HFFc6 (cell line): Measurements from ENCODE around the gene CDH1. TPM values are rescaled to one million over a fixed set of nuclear protein-coding genes. Genes with fewer than 3 reads are reported as not detected.

ENCODE experiments used
- DNase-seq: peaks from one replicate; pipeline ENCODE4 v3.0.0-alpha.2; 2018
- H3K27ac Mint-ChIP-seq: 2 replicates; pipeline ENCODE4 v1.8.0; 2020; ENCODE audit warnings: mild to moderate bottlenecking, mixed read lengths
- H3K27me3 Mint-ChIP-seq: 2 replicates; pipeline ENCODE4 v1.8.0; 2021; ENCODE audit warnings: mild to moderate bottlenecking, moderate library complexity, mixed read lengths; ENCODE audit not compliant: insufficient read depth
- H3K36me3 Mint-ChIP-seq: 2 replicates; pipeline ENCODE4 v1.8.0; 2021; ENCODE audit warnings: low read depth, mixed read lengths
- H3K4me1 Mint-ChIP-seq: 2 replicates; pipeline ENCODE4 v1.8.0; 2020; ENCODE audit warnings: low read depth, mixed read lengths
- H3K4me3 Mint-ChIP-seq: 2 replicates; pipeline ENCODE4 v1.8.0; 2020; ENCODE audit warnings: mild to moderate bottlenecking, moderate library complexity, mixed read lengths
- H3K9me3 Mint-ChIP-seq: 2 replicates; pipeline ENCODE4 v1.8.0; 2020; ENCODE audit warnings: mild to moderate bottlenecking, mixed read lengths
- CTCF ChIP-seq: fragments of 200-600 bp; sonication (generic); IDR thresholded peaks from 2 replicates; pipeline ENCODE4 v1.5.0; 2021; ENCODE audit warnings: antibody characterized with exemption, mild to moderate bottlenecking
- total RNA-seq, 6 experiments: library from RNA; stranded (reverse); fragmentation: NEBNext Ultra II Directional; extraction: Animal tissue kit (Norgen Biotek cat#: 25700); gene quantifications; 2 replicates in 1 of 6; 3 replicates in 5 of 6; pipeline ENCODE4 v1.2.3, GENCODE V29; 2021

Gene CDH1
- total RNA-seq, 6 experiments from 2014 or later = 0.24 to 1.4 (median 0.41) TPM

DNA sequence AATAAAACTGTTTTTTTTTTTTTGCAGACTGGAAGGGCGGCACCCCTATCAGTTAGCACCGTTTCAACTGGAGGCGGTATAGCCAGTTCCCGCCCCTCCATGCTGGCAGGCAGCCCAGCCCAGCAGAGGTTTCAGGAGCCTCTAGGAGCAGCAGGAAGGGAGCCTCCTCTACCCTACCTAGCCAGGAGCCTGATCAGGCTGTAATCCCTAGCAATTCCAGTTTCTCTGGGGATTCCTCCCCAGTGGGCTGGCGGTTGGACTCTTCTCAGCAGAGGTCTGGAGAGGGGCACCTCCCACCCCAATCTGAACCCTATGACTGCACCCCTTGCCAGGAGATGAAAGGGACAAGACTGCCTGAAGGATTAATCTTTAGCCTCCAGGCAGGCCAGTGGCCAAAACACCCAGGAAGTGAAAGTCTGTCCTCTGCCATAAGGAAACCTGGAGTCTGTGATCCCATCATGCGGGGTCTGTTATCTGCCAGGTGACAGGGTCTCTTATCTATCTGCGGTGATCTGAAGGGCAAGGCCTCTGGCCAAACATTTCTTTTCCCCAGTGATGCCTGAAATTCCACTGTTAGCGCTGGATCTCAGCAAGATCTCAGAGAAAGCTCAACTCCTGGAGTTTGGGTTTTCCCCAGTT lies 4.9 kb upstream of the CDH1 start:
- no peak for DNase-seq
- no peaks in the 10 kb centered on the region for H3K36me3 Mint-ChIP-seq
- peaks cover 3% of the 10 kb centered on the region; the same call in 1 of the 2 replicates for H3K9me3 Mint-ChIP-seq
- H3K27me3 Mint-ChIP-seq = peaks cover 26% of the 10 kb centered on the region
- peaks cover 17% of the 10 kb centered on the region for H3K4me1 Mint-ChIP-seq
- TF ChIP-seq CTCF = no peak
- H3K27ac Mint-ChIP-seq = no peak overlapping the region
- H3K4me3 Mint-ChIP-seq = no peak overlapping the region

- H3K4me1 Mint-ChIP-seq = peaks cover 17% of the 10 kb centered on the region
Measured at GRCh38 chr16:68732741-68733399, 4.2 kb upstream of the CDH1 start.

DNA sequence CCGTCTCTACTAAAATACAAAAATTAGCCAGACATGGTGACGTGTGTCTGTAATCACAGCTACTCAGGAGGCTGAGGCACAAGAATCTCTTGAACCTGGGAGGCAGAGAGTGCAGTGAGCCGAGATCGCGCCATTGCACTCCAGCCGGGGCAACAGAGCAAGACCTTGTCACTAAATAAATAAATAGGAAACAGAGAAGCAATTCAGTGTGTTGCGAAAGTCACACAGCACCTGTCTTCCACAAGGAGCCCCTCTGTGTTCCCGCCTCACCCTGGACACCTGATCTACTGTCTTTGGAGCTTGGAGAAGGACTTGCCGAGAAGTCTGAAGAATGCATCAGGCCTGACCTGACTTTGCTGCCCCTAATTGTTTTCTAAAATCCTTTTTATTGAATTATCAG lies 3.5 kb upstream of the CDH1 start:
- no peaks in the 10 kb centered on the region for H3K9me3 Mint-ChIP-seq

More at GRCh38 chr16:68732741-68733399, 4.2 kb upstream of the CDH1 start:
- TF ChIP-seq CTCF = no peak
- H3K27ac Mint-ChIP-seq = no peak overlapping the region
- no peak overlapping the region for H3K4me3 Mint-ChIP-seq
- DNase-seq = no peak
- no peaks in the 10 kb centered on the region for H3K36me3 Mint-ChIP-seq
- H3K9me3 Mint-ChIP-seq = no peaks in the 10 kb centered on the region
- peaks cover 21% of the 10 kb centered on the region for H3K27me3 Mint-ChIP-seq

GRCh38 chr16:68734782-68735181 lies 2.3 kb upstream of the CDH1 start:
- peaks cover 12% of the 10 kb centered on the region for H3K4me1 Mint-ChIP-seq
- DNase-seq = no peak
- no peak overlapping the region for H3K4me3 Mint-ChIP-seq
- TF ChIP-seq CTCF = no peak
- H3K36me3 Mint-ChIP-seq = no peaks in the 10 kb centered on the region
- peaks cover 21% of the 10 kb centered on the region for H3K27me3 Mint-ChIP-seq
- H3K27ac Mint-ChIP-seq = no peak overlapping the region
- H3K9me3 Mint-ChIP-seq = no peaks in the 10 kb centered on the region

More for the DNA sequence above, 3.5 kb upstream of the CDH1 start:
- Mint-ChIP-seq H3K4me3 (no peak overlapping the region), H3K27ac (no peak overlapping the region), H3K36me3 (no peaks in the 10 kb centered on the region), H3K4me1 (peaks cover 17% of the 10 kb centered on the region), H3K27me3 (peaks cover 21% of the 10 kb centered on the region)
- DNase-seq = no peak
- no peak for TF ChIP-seq CTCF

GRCh38 chr16:68736561-68736960 lies 531 bp upstream of the CDH1 start:
- Mint-ChIP-seq H3K36me3 (no peaks in the 10 kb centered on the region), H3K4me3 (no peak overlapping the region), H3K9me3 (no peaks in the 10 kb centered on the region), H3K4me1 (peaks cover 13% of the 10 kb centered on the region), H3K27me3 (peaks cover 21% of the 10 kb centered on the region), H3K27ac (no peak overlapping the region)
- DNase-seq = no peak
- TF ChIP-seq CTCF = no peak
